ENCODE measurements around the gene ZNF524.

ZNF524 gene

DNA sequence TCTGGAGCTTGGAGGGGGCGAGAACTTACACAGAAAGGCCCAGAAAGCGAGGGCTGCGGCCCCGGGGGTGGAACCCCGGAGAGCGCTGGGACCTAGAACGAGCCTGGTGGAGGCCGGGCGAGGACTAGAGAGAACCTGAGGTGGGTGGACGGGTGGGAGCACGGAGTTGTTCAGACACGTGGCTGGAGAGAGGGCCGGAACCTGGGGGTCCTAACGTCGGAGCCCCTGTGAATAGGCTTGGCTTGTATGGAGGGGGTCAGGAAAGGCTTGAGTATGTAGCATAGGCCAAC is 43.7 kb downstream of the ZNF524 start:
- DNase-seq: no peak

DNA sequence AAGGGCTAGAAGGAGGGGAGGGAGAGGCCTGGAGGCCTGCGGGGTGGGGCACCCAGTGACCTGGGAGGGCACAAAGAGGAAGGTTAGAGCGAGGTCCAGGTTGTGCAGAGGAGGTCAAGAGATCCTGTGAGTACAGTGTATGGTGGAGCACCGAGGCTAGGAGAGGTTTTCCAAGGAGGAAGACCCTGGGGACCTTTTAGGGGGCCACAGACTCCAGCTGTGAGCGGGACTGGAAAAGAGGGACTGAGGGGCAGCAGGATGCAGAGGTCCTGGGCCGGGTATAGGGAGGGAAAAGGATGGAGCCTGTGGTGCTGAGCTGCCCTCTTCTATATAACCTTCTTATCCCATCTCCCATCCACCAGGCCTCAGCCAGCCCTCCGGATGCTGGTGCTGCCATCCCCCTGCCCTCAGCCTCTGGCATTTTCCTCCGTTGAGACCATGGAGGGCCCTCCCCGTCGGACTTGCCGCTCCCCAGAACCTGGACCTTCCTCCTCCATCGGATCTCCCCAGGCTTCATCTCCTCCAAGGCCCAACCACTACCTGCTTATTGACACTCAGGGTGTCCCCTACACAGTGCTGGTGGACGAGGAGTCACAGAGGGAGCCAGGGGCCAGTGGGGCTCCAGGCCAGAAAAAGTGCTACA is 44.2 kb downstream of the ZNF524 start:
- DNase-seq: no peak

DNA sequence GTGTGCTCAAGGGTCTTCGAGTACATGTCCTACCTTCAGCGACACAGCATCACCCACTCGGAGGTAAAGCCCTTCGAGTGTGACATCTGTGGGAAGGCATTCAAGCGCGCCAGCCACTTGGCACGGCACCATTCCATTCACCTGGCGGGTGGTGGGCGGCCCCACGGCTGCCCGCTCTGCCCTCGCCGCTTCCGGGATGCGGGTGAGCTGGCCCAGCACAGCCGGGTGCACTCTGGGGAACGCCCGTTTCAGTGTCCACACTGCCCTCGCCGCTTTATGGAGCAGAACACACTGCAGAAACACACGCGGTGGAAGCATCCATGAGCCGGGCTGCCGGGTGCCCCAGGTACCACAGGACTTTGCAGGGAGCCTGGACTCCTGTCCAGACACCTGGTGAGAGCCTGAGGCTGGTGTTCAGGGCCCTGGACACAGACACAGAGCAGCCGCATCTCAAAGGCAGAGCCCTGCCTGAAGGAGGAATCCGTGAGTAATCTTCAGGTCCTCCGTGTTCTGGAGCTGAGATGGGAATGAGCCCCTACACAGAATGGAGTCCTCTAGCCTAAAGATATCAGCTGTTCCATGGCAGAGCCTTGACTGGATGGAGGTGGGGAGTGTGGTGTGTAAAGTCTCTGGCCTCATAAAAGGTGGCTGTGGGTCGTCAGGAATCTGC is 44.9 kb downstream of the ZNF524 start:
- DNase-seq: no peak

DNA sequence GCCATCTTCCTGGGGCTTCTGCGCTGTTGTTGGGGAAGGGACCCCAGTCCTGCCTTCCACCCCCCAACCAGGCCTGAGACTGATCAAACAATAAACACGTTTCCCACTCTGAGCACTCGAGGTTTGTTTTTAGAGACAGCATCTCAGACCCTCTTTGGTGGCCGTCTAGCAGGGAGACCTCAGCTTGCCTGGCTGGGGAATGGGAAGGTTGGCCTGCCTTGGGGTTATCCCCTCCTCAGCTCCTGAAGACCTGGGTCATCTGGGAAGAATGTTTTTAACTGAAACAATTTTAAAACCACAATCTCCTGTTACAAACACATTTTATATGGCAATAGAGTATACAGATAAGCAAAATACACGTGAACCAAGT is 45.4 kb downstream of the ZNF524 start:
- DNase-seq: no peak

DNA sequence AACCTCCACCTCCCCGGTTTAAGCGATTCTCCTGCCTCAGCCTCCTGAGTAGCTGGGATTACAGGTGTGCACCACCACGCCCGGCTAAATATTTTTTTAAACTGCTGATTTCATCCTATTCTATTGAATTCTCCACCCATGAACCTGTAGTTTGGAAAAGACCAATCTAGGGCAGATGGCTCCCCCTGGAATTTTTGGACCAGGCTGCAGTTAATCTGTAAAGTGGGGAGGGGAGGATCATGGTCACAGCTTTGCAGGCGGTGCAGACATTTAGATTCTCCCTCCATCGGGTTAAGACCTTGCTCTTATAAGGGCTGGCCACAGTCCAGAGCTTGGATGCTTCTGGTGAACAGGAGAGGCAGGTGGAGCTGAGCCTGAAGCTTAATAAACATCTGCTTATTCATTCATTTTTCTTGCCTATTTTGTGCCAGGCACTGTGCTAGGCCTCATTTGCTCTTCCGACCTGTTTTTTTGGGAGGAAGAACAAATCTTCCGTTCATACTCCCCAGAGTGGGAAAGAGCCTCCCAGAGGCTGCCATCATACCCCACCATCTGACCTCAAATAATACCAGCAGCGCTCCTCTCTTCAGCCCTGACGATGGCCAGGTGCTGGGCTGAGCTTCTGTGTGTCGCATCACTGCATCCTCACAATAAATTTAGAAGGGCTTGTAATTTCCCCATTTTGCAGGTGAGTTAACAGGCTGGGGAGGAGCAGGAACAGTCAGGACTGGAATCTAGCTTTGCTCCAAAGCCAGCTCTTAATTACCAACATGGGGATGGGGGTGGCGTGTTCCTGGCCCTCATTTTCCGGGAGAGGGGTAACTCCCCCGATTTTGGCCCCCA is 47.0 kb downstream of the ZNF524 start:
- DNase-seq: no peak

DNA sequence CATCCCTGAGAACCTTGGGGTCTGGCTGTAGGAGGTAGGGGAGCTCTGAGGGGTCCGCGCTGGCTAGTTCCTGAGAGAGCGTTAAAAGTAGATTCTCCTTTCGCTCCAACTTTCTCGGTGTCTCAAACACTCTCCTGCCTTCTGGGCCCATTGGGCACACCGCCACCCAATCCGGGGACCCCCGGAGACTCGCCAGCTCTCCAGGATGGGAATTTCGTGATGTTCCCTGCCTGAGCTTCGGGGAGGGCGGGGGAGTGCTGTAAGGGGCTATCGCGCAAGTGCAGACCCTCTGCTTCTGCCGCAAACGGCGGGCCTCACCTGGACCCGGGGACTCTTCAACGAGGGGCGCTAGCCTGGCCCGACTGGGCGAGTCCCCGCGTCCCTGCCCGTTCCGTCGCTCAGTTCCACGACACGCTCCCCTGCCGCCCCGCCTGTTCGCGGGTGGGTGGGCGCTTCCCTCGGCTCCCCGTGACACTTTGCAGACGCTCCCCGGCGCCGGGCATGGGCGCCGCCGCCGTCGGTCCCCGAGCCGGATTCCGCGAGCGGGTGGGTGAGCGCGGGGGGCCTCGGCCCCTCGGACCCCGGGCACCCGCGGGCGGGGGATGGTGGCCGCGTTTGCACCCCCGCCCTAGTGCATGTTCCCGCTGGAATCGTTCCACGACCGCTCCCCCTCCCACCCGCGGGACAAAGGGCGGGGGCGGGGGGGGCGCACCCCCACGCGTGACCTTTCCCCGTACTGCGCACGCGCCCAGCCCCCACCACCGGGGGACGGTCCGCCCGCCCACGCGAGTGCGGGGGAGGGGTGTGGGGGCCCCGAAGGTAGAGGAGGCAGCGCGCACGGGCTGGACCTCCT is 47.9 kb downstream of the ZNF524 start, which contains the start of gene CCDC106:
Gene CCDC106, plus strand, starts transcription at position 481 of the 853 bp plus-strand sequence. CDS start 835 bp downstream, outside the sequence.
- DNase-seq: peak; percentile 52

DNA sequence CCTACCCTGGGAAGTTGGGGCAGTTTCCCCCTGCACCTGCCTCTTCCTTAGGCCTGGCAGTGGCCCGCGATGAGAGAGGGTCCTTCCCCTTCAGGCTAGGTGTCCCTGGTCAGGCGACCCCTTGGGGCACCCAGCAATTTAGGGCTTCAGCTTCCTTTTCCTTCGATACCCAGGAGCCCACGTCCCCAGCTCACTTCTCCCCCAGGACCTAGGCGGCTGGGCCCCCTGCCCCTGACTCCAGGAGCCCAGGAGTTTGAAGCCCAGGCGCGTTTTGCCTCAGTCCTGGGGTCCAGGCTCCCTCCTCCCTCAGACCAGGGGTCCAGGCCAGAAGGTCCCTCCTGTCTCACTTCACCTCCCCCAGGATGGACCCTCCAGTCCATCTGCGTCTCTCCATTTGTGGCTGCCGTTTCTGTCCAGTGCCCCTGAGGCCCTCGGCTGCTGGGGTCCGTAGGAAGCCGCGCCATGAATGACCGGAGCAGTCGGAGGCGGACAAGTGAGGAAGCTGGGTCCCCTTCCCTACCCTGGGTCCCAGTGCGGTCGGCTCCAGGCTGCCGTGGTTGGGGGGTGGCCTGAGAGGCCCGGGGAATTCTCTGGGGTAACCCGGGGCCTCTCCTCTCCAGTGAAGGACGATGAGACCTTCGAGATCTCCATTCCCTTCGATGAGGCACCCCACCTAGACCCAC is 48.6 kb downstream of the ZNF524 start:
- no peak for DNase-seq

DNA sequence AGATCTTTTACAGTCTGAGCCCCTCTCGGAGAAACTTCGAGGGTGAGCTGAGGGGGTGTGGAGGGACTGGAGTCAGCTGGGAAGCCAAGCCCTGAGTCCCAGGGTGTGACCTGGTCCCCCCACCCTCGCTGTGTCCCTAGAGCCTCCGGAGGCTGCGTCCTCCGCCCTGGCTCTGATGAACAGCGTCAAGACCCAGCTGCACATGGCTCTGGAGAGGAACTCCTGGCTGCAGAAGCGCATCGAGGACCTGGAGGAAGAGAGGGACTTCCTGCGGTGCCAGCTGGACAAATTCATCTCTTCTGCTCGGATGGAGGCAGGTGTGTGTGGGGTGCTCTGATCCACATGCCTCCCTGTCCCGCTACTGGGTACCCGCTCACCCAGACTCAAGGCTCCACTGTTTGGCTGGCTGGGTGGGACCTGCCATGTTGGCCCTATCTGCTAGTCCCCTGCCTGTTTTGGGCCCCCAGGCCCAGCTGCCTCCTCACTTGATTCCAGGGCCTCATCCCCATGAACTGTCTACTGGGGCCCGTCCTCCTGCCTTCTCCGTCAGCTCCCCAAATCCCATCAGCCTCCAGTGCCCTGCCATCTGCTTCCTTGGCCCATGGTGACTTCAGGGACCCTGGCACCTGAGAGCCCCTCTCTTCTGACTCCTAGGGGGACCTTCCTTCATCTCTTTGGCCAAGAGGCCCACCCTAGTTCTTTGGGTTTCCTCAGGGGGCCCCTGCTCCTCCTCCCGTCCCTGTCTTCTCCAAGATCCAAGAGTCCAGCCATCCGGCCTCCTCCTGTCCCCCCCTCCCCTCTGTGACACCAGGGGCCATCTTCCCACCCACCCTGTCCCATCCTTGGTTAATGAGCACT is 49.4 kb downstream of the ZNF524 start:
- DNase-seq: no peak

DNA sequence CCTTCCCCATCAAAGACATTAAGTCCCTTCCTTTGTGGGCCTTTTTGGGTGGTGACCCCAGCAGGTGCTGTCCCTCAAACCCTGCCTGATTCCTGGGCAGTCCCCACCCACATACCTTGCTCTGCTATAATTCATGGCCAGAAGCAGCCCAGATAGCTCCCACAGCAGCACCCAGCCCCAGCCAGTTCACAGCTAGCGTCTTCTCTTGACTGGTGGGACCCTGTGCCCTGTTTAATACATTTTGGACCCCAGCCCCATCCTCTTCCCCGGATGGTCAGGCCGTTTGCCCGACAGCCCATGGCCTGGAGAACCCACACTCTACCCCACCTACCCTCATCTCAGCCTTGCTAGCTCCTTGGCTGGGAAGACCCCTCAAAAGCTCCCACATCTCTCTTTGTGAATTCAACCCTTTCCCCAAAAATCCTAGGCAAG is 50.1 kb downstream of the ZNF524 start:
- DNase-seq: no peak

DNA sequence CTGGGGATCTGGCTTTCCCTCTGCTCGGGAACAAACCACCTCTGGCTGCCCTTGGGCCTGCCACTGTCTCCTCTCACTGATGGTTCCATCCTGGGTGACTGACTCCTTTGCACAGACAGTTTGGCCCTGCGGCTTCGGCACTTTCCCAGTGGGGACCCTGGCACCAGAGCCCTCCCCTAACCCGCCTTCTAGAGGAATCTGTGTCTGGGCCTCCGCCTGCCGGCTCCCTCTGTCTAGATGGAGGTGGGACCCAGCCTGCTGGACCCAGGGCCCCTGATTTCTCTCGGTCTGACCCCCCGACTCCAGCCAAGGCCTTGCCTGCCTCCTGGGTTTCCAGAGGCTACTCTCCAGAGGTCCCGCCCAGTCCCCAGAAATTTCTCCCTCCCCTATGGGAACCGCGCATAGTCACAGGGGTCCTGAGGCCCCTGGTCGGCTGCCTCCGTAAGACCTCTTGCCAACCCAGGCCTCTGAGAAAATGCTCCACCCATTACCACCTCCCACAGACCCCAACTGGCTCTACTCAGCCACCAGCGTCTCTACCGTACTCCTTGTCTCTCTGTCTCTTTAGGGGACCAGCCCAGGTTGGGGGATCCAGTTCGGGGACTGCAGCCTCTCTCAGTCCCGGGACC is 50.6 kb downstream of the ZNF524 start:
- DNase-seq: no peak

DNA sequence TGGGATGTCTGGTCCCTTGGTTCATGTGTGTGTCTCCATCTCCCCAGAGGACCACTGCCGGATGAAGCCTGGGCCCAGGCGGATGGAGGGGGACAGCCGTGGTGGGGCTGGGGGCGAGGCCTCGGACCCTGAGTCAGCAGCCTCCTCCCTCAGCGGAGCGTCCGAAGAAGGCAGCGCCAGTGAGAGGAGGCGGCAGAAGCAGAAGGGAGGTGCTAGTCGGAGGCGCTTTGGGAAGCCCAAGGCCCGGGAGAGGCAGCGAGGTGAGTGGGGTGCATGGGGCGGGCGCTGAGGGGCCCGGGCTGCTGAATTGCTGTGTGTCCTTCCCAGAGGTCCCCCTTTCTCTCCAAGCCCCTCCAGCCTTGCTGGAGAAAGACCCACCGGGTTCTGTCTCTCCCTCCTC is 51.1 kb downstream of the ZNF524 start:
- DNase-seq: no peak

DNA sequence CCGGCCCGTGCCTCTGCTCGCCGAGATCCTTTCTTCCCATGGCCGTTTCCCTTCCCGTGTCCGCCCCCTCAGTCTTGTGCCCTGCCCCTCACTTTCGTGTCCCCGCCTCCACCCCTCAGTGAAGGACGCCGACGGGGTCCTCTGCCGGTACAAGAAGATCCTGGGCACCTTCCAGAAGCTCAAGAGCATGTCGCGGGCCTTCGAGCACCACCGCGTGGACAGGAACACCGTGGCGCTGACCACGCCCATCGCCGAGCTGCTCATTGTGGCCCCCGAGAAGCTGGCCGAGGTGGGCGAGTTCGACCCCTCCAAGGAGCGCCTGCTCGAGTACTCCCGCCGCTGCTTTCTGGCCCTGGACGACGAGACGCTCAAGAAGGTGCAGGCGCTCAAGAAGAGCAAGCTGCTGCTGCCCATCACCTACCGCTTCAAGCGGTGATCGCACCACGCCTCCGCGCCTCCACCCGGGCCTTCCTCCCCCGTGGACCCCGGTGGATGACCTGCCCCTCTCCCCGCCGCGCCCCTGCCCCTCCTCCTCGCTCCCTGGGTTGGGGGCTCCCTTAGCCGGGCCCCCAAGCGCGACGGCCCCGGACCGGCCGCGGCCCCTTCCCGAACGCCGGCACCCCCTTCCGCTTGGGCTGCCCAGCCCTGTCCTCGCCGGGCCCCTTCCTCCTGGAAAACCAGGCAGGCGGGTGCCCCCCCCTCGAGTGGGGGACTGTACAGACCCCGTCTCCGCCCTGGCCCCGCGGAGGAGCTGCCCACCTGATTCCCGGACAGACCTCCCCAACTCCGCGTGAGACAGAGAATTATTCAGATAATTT is 52.4 kb downstream of the ZNF524 start:
- no peak for DNase-seq

Data from CD4-positive, alpha-beta T cell treated with Interleukin-12 subunit alpha and Interleukin-12 subunit beta, for 1 hour (primary cell).